ENCODE results near the gene ACE. TPM values are rescaled to one million over a fixed set of nuclear protein-coding genes. Genes with fewer than 3 reads are reported as not detected.
"Not testable (repeated sequence)": the region's sequence is repeated elsewhere in the genome, so short reads cannot be mapped to it uniquely, and the experiment has no call there.

ACE gene
- polyA plus RNA-seq, 4 donors = 49.6 to 216 (median 161) TPM

GRCh38 chr17:63446753-63447470 lies 29.9 kb upstream of the ACE start:
- Histone ChIP-seq H3K36me3 (ENCODE audit: control insufficient read depth in 3 of 3, insufficient read depth in 2 of 3, low read depth in 1 of 3, low read length in 3 of 3) (peaks cover 0 to 7% (median 0%) of the 10 kb centered on the region in 3 donors), H3K27me3 (ENCODE audit: control insufficient read depth in 3 of 3, insufficient read depth in 3 of 3, low read length in 3 of 3) (no peaks in the 10 kb centered on the region), H3K4me1 (ENCODE audit: control insufficient read depth in 3 of 3, insufficient read depth in 2 of 3, low read depth in 1 of 3, low read length in 2 of 3) (peaks cover 0 to 35% (median 16%) of the 10 kb centered on the region in 3 donors), H3K27ac (ENCODE audit: low read depth in 1 of 3, low read length in 2 of 3) (peak overlapping the region; percentile 68 to 96 (median 93)), H3K4me3 (ENCODE audit: low read depth in 1 of 3, low read length in 3 of 3) (peak overlapping the region; percentile 35 to 75 (median 44)), H3K9me3 (ENCODE audit: control insufficient read depth in 2 of 2, insufficient read depth in 1 of 2, low read depth in 1 of 2, low read length in 1 of 2) (no peaks in the 10 kb centered on the region)
- no peak for FAIRE-seq
- 11 to 17% (median 12%) methylated on average over 36 to 44 of the region's 44 CpGs for whole genome bisulfite sequencing, 3 donors
- DNase-seq = peak; percentile 76 to 83

- 44 to 48% (median 45%) methylated on average over 12 of the region's 12 CpGs for WGBS, 3 donors
- no peak for DNase-seq
- FAIRE-seq = no peak
Measured at GRCh38 chr17:63447471-63448009, 29.3 kb upstream of the ACE start.

GRCh38 chr17:63448655-63449054 lies 28.2 kb upstream of the ACE start:
- no peaks in the 10 kb centered on the region for H3K9me3 ChIP-seq (ENCODE audit: control insufficient read depth in 2 of 2, insufficient read depth in 1 of 2, low read depth in 1 of 2, low read length in 1 of 2)
- H3K4me3 ChIP-seq (ENCODE audit: low read depth in 1 of 3, low read length in 3 of 3) = no peak overlapping the region
- peaks cover 0 to 3% (median 0%) of the 10 kb centered on the region in 3 donors for H3K36me3 ChIP-seq (ENCODE audit: control insufficient read depth in 3 of 3, insufficient read depth in 2 of 3, low read depth in 1 of 3, low read length in 3 of 3)
- no peak for DNase-seq
- 88 to 91% (median 89%) methylated on average over 3 of the region's 3 CpGs for WGBS, 3 donors
- FAIRE-seq = no peak
- no peak overlapping the region for H3K27ac ChIP-seq (ENCODE audit: low read depth in 1 of 3, low read length in 2 of 3)
- H3K4me1 ChIP-seq (ENCODE audit: control insufficient read depth in 3 of 3, insufficient read depth in 2 of 3, low read depth in 1 of 3, low read length in 2 of 3) = peaks cover 0 to 53% (median 17%) of the 10 kb centered on the region in 3 donors
- no peaks in the 10 kb centered on the region for H3K27me3 ChIP-seq (ENCODE audit: control insufficient read depth in 3 of 3, insufficient read depth in 3 of 3, low read length in 3 of 3)

More at GRCh38 chr17:63447471-63448009, 29.3 kb upstream of the ACE start:
- H3K27ac ChIP-seq (ENCODE audit: low read depth in 1 of 3, low read length in 2 of 3) = peak overlapping the region; percentile 68 to 96 (median 93)
- H3K4me3 ChIP-seq (ENCODE audit: low read depth in 1 of 3, low read length in 3 of 3) = no peak overlapping the region
- H3K9me3 ChIP-seq (ENCODE audit: control insufficient read depth in 2 of 2, insufficient read depth in 1 of 2, low read depth in 1 of 2, low read length in 1 of 2) = no peaks in the 10 kb centered on the region
- H3K4me1 ChIP-seq (ENCODE audit: control insufficient read depth in 3 of 3, insufficient read depth in 2 of 3, low read depth in 1 of 3, low read length in 2 of 3) = peaks cover 0 to 41% (median 17%) of the 10 kb centered on the region in 3 donors
- peaks cover 0 to 6% (median 0%) of the 10 kb centered on the region in 3 donors for H3K36me3 ChIP-seq (ENCODE audit: control insufficient read depth in 3 of 3, insufficient read depth in 2 of 3, low read depth in 1 of 3, low read length in 3 of 3)
- no peaks in the 10 kb centered on the region for H3K27me3 ChIP-seq (ENCODE audit: control insufficient read depth in 3 of 3, insufficient read depth in 3 of 3, low read length in 3 of 3)

- DNase-seq (no peak), FAIRE-seq (no peak)
- Histone ChIP-seq H3K9me3 (ENCODE audit: control insufficient read depth in 2 of 2, insufficient read depth in 1 of 2, low read depth in 1 of 2, low read length in 1 of 2) (no peaks in the 10 kb centered on the region), H3K27ac (ENCODE audit: low read depth in 1 of 3, low read length in 2 of 3) (peak overlapping the region in 1 of 3 donors; percentile 91), H3K4me1 (ENCODE audit: control insufficient read depth in 3 of 3, insufficient read depth in 2 of 3, low read depth in 1 of 3, low read length in 2 of 3) (peaks cover 0 to 65% (median 25%) of the 10 kb centered on the region in 3 donors), H3K4me3 (ENCODE audit: low read depth in 1 of 3, low read length in 3 of 3) (no peak overlapping the region), H3K36me3 (ENCODE audit: control insufficient read depth in 3 of 3, insufficient read depth in 2 of 3, low read depth in 1 of 3, low read length in 3 of 3) (no peaks in the 10 kb centered on the region), H3K27me3 (ENCODE audit: control insufficient read depth in 3 of 3, insufficient read depth in 3 of 3, low read length in 3 of 3) (no peaks in the 10 kb centered on the region)
- WGBS, 3 donors = 43 to 69% (median 67%) methylated on average over 11 of the region's 11 CpGs
Measured at GRCh38 chr17:63450551-63450950, 26.3 kb upstream of the ACE start.

GRCh38 chr17:63451150-63451549 lies 25.7 kb upstream of the ACE start:
- FAIRE-seq = no peak
- 88 to 94% (median 92%) methylated on average over 10 to 11 of the region's 11 CpGs for WGBS, 3 donors
- H3K4me1 ChIP-seq (ENCODE audit: control insufficient read depth in 3 of 3, insufficient read depth in 2 of 3, low read depth in 1 of 3, low read length in 2 of 3) = peaks cover 0 to 65% (median 25%) of the 10 kb centered on the region in 3 donors
- no peaks in the 10 kb centered on the region for H3K36me3 ChIP-seq (ENCODE audit: control insufficient read depth in 3 of 3, insufficient read depth in 2 of 3, low read depth in 1 of 3, low read length in 3 of 3)
- H3K4me3 ChIP-seq (ENCODE audit: low read depth in 1 of 3, low read length in 3 of 3) = no peak overlapping the region
- H3K9me3 ChIP-seq (ENCODE audit: control insufficient read depth in 2 of 2, insufficient read depth in 1 of 2, low read depth in 1 of 2, low read length in 1 of 2) = no peaks in the 10 kb centered on the region
- DNase-seq = no peak
- H3K27me3 ChIP-seq (ENCODE audit: control insufficient read depth in 3 of 3, insufficient read depth in 3 of 3, low read length in 3 of 3) = no peaks in the 10 kb centered on the region
- H3K27ac ChIP-seq (ENCODE audit: low read depth in 1 of 3, low read length in 2 of 3) = peak overlapping the region in 2 of 3 donors; percentile 90 to 91

GRCh38 chr17:63452046-63452961 lies 24.6 kb upstream of the ACE start:
- Histone ChIP-seq H3K27ac (ENCODE audit: low read depth in 1 of 3, low read length in 2 of 3) (peak overlapping the region; percentile 59 to 93 (median 91)), H3K4me1 (ENCODE audit: control insufficient read depth in 3 of 3, insufficient read depth in 2 of 3, low read depth in 1 of 3, low read length in 2 of 3) (peaks cover 0 to 56% (median 25%) of the 10 kb centered on the region in 3 donors), H3K9me3 (ENCODE audit: control insufficient read depth in 2 of 2, insufficient read depth in 1 of 2, low read depth in 1 of 2, low read length in 1 of 2) (no peaks in the 10 kb centered on the region), H3K4me3 (ENCODE audit: low read depth in 1 of 3, low read length in 3 of 3) (no peak overlapping the region), H3K27me3 (ENCODE audit: control insufficient read depth in 3 of 3, insufficient read depth in 3 of 3, low read length in 3 of 3) (no peaks in the 10 kb centered on the region), H3K36me3 (ENCODE audit: control insufficient read depth in 3 of 3, insufficient read depth in 2 of 3, low read depth in 1 of 3, low read length in 3 of 3) (no peaks in the 10 kb centered on the region)
- no peak for FAIRE-seq
- peak; percentile 72 to 95 for DNase-seq
- WGBS, 3 donors = 29 to 68% (median 52%) methylated on average over 14 to 15 of the region's 15 CpGs

- 8 to 49% (median 36%) methylated on average over 6 to 7 of the region's 7 CpGs for WGBS, 3 donors
Measured at GRCh38 chr17:63452962-63453551, 23.8 kb upstream of the ACE start.

GRCh38 chr17:63454357-63454756 lies 22.5 kb upstream of the ACE start:
- H3K36me3 ChIP-seq (ENCODE audit: control insufficient read depth in 3 of 3, insufficient read depth in 2 of 3, low read depth in 1 of 3, low read length in 3 of 3); DNase-seq; FAIRE-seq; H3K4me3 ChIP-seq (ENCODE audit: low read depth in 1 of 3, low read length in 3 of 3); H3K9me3 ChIP-seq (ENCODE audit: control insufficient read depth in 2 of 2, insufficient read depth in 1 of 2, low read depth in 1 of 2, low read length in 1 of 2); H3K27me3 ChIP-seq (ENCODE audit: control insufficient read depth in 3 of 3, insufficient read depth in 3 of 3, low read length in 3 of 3): not testable (repeated sequence)
- peak overlapping the region in 2 of 3 donors; percentile 91 to 93 for H3K27ac ChIP-seq (ENCODE audit: low read depth in 1 of 3, low read length in 2 of 3)
- 58 to 83% (median 71%) methylated on average over 6 of the region's 6 CpGs for whole genome bisulfite sequencing, 3 donors
- peaks cover 0 to 52% (median 22%) of the 10 kb centered on the region in 3 donors for H3K4me1 ChIP-seq (ENCODE audit: control insufficient read depth in 3 of 3, insufficient read depth in 2 of 3, low read depth in 1 of 3, low read length in 2 of 3)

More at GRCh38 chr17:63452962-63453551, 23.8 kb upstream of the ACE start:
- FAIRE-seq = no peak
- Histone ChIP-seq H3K27ac (ENCODE audit: low read depth in 1 of 3, low read length in 2 of 3) (peak overlapping the region; percentile 59 to 93 (median 91)), H3K4me3 (ENCODE audit: low read depth in 1 of 3, low read length in 3 of 3) (no peak overlapping the region), H3K27me3 (ENCODE audit: control insufficient read depth in 3 of 3, insufficient read depth in 3 of 3, low read length in 3 of 3) (no peaks in the 10 kb centered on the region), H3K4me1 (ENCODE audit: control insufficient read depth in 3 of 3, insufficient read depth in 2 of 3, low read depth in 1 of 3, low read length in 2 of 3) (peaks cover 0 to 52% (median 22%) of the 10 kb centered on the region in 3 donors), H3K36me3 (ENCODE audit: control insufficient read depth in 3 of 3, insufficient read depth in 2 of 3, low read depth in 1 of 3, low read length in 3 of 3) (no peaks in the 10 kb centered on the region), H3K9me3 (ENCODE audit: control insufficient read depth in 2 of 2, insufficient read depth in 1 of 2, low read depth in 1 of 2, low read length in 1 of 2) (no peaks in the 10 kb centered on the region)
- DNase-seq = peak; percentile 75 to 87
